ENCODE measurements around the gene NR4A1.
A peak's percentile ranks its signal among the peaks of the same experiment; 100 is the strongest.

NR4A1 gene

GRCh38 chr12:52049688-52050087 is 1.6 kb upstream of the NR4A1 start:
- H3K4me3 ChIP-seq (ENCODE audit: low read depth, low read length), result peak overlapping the region; percentile 90; the same call in 1 of the 2 replicates
- TF ChIP-seq CTCF (IDR thresholded peaks at IDR 0.05; ENCODE audit: insufficient read depth, low read depth, low read length, missing control alignments), result no peak
- no peak for DNase-seq (ENCODE audit: low read depth)

- peak overlapping the region; percentile 90 for H3K4me3 ChIP-seq (ENCODE audit: low read depth, low read length)
- peak; percentile 30 for DNase-seq (ENCODE audit: low read depth)
- no peak for TF ChIP-seq CTCF (IDR thresholded peaks at IDR 0.05; ENCODE audit: insufficient read depth, low read depth, low read length, missing control alignments)
These were observed 1.0 kb upstream of the NR4A1 start for GRCh38 chr12:52050116-52050757.

- H3K4me3 ChIP-seq (ENCODE audit: low read depth, low read length), result peak overlapping the region; percentile 90
- DNase-seq (ENCODE audit: low read depth), result peak; percentile 21
- TF ChIP-seq CTCF (IDR thresholded peaks at IDR 0.05; ENCODE audit: insufficient read depth, low read depth, low read length, missing control alignments), result no peak
These were observed 1.4 kb downstream of the NR4A1 start for GRCh38 chr12:52052468-52053186.

GRCh38 chr12:52053536-52054209 is 2.4 kb downstream of the NR4A1 start:
- TF ChIP-seq CTCF (IDR thresholded peaks at IDR 0.05; ENCODE audit: insufficient read depth, low read depth, low read length, missing control alignments), result no peak
- no peak for DNase-seq (ENCODE audit: low read depth)
- no peak overlapping the region for H3K4me3 ChIP-seq (ENCODE audit: low read depth, low read length)

- no peak overlapping the region for H3K4me3 ChIP-seq (ENCODE audit: low read depth, low read length)
- TF ChIP-seq CTCF (IDR thresholded peaks at IDR 0.05; ENCODE audit: insufficient read depth, low read depth, low read length, missing control alignments), result no peak
- no peak for DNase-seq (ENCODE audit: low read depth)
These were observed 3.1 kb downstream of the NR4A1 start for GRCh38 chr12:52054231-52054832.

- no peak overlapping the region for H3K4me3 ChIP-seq (ENCODE audit: low read depth, low read length)
- no peak for DNase-seq (ENCODE audit: low read depth)
- no peak for TF ChIP-seq CTCF (IDR thresholded peaks at IDR 0.05; ENCODE audit: insufficient read depth, low read depth, low read length, missing control alignments)
These were observed 3.8 kb downstream of the NR4A1 start for GRCh38 chr12:52054833-52055730.
